ENCODE results near the gene SLC26A1.
"Not testable (repeated sequence)": the region's sequence is repeated elsewhere in the genome, so short reads cannot be mapped to it uniquely, and the experiment has no call there.

SLC26A1 gene

GRCh38 chr4:1012034-1012739 lies 19.0 kb upstream of the SLC26A1 start:
- DNase-seq = peak in 3 of 6 experiments; percentile 22 to 38 (median 38)

DNA sequence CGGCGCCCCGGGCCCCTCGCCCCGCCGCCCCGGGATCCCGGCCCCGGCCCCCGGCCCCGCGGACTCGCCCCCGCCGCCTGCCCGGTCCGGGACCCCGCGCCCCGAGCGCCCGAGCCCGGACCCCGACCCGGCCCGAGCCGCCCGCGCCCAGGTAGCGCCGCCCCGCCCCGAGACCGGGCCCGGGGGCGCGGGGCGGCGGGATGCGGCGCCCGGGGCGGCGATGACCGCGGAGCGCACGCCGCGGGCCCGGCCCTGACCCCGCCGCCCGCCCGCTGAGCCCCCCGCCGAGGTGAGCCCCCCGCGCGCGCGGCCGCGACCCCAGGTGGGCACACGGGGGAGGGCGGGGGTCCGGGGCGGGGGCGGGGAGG lies 18.4 kb upstream of the SLC26A1 start:
- DNase-seq = no peak

DNA sequence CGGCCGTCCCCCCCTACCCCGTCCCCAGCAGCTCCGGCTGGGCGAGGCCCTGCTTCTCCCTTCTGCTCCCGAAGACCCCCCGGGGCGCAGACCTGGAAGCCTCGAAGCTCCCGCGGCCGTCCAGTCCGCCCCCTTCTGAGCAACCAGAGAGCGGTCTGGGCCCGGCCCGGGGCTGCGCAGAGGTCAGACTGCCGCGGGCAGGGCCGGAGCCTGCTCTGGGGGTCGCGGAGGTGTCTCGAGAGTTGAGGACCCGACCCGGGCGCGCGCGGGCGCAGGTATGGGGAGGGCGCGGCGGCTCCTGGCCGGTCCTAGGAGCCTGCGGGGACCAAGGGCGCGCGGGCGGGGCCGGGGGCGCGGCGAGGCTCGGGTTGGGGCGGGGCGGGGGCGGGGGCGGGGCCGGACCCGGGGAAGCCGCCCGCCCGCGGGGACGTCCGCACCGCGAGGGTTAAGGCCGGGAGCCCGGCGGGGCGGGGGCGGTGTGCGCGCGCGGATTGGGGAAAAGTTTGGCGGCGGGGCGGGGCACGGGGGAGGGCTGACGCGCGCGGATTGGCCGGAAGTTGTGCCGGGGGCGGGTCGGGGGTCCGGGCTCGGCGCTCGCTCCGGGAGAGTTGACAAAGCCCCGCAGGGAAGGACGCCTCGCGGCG lies 17.9 kb upstream of the SLC26A1 start, which contains the start of gene FGFRL1:
Gene FGFRL1 (plus strand): TSS at position 605 of the 644 bp plus-strand sequence. CDS start 860 bp downstream, outside the sequence.
- peak; percentile 74 to 87 (median 87) for DNase-seq

DNA sequence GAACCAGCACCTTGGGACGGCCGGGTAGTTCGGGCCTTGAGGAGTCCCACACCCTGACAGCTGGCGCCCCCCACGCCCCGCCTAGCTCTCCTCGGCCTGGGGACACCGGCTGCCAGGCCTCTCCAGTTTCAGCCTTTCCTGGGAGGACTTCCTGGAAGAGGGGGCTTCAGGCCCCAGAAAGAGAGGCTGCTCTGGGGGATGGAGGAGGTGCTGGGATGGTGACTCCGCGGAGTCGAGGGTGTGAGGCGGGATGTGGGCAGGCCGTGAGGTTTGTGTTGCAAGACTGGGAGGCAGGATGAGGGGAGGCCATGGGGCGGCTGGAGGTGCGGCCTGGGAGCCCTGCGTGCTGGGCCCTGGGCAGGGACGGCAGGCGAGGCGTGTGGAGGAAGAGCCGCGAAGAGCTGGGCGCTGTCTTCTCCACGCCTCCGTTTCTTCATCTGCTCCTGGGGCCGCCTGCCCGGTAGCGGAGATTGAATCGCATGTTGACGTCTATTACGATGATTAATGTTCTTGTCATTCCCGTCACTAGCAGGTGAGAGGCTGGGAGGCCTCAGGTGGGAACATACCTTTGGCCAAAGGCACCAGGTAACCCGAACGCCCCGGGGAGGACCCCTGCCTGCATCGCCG lies 17.3 kb upstream of the SLC26A1 start:
- peak; percentile 47 to 86 (median 73) for DNase-seq

DNA sequence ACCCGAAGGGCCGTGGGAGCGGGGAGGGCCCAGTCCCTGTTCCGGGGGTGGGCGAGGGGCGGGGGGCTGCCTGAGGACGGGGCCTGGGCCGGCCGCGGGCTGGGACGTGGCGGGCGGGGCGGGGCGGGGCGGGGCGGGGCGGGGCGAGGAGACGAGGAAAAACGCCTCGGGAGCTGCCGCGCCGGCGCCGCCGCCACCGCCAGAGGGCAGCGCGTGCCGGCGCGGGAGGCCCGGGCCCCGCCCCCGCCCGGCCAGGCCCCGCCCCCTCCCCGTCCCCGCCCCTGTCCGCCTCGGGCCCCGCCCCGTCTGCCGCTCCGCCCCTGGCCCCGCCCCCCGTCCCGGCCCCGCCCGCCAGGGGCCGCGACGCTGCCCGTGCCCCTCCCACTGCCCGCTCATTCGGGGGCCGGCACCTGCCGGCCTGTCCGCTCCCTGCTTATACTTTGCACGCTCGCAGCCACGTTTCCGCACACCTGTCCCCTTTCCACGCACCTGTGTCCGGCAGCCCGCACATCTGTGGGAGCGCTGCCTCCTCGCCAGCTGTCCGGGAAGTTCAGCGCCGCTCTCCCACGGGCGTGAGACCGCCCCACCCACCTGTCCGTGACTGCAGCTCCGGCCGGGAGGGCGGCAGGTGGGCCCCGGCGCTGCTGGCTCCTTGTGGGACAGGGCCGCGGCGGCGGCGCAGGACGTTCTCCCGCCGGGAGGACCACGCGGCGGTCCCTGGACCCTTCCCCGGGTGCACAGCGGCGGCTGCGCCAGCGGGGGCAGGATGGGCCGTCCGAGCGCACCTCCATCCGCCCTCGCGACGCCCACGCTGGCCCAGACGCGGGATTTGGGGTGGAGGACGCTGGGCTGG lies 16.6 kb upstream of the SLC26A1 start:
- peak; percentile 46 to 76 (median 71) for DNase-seq

DNA sequence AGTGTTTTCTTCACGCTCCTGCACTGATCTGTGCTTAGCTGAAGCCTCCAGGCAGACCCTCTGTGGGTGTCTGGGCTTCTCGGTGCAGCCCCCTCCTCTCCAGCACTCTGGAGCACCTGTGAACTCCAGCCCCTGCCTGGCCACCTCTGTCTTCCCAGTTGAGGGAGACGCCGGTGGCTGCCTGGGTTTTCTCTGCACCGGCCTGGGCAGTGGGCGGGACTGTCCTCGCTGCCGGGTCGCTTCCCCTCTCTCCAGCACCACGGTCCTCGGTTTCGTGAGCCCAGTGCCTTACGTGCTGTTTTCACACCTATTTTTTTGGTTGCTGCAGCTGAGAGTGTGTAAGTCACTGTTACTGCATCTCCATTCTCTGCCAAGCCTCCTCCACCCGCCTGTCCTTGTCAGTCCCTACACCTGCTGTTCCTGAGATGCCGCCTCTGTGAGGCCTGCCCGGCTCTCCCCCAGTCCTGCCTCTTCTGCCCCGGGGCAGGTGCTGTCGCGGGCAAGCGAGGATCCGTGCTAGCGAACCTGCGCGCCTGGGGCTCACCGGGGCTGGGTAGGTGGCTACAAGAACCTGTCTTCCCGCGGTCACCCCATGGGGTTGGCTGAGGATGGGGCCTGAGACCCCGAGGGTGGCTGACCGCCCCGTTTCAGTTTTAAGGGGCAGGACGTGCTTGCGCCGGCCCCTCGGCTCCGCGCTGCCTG lies 15.8 kb upstream of the SLC26A1 start:
- peak in 5 of 6 experiments; percentile 10 to 63 (median 41) for DNase-seq

- DNase-seq = no peak
These were observed 13.7 kb upstream of the SLC26A1 start for GRCh38 chr4:1006856-1007255.

DNA sequence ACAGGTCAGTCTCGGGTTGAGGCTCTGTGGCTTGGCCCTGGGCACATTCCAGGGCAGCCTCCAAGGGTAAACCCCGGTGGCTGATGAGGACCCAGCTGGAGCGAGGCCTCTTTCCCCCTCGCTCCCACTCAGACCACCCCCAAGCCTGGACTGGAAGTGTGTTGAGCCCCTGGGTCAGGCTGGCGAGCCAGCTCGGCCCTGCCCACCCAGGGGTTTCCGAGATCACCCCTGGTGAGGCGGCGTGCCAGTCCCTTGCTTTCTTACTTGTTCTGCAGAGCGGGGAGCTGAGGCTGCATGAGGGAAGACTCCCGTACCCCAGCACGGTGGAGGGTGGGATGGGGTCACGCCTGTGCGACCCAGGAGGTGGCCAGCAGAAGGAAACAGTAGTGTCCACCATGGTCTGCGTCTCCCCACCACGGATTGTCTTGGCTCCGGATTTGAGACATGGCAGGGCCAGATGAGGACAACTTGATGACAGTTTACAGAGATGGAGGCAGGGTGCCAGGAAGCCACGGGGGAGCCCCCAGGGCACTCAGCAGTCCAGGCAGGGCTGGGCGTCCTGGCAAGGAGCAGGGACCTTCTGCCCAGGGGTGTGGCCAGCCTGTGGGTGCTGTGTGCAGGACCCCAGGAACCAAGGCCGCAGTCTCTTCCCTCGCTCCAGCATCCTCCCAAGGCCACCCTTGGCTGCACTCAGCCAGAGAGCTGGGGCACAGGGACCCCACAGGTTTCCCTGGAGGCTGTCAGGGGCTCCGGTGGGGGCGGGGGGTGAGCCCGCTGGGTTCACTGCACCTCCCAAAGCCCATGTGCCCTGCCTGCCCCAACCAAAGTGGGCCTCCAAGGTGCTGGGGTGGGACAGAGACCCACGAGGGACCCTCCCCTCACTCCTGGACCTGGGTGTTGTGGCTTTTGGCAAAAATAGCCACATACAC lies 11.6 kb upstream of the SLC26A1 start:
- no peak for DNase-seq

GRCh38 chr4:1004071-1004418 lies 10.8 kb upstream of the SLC26A1 start:
- no peak for DNase-seq

DNA sequence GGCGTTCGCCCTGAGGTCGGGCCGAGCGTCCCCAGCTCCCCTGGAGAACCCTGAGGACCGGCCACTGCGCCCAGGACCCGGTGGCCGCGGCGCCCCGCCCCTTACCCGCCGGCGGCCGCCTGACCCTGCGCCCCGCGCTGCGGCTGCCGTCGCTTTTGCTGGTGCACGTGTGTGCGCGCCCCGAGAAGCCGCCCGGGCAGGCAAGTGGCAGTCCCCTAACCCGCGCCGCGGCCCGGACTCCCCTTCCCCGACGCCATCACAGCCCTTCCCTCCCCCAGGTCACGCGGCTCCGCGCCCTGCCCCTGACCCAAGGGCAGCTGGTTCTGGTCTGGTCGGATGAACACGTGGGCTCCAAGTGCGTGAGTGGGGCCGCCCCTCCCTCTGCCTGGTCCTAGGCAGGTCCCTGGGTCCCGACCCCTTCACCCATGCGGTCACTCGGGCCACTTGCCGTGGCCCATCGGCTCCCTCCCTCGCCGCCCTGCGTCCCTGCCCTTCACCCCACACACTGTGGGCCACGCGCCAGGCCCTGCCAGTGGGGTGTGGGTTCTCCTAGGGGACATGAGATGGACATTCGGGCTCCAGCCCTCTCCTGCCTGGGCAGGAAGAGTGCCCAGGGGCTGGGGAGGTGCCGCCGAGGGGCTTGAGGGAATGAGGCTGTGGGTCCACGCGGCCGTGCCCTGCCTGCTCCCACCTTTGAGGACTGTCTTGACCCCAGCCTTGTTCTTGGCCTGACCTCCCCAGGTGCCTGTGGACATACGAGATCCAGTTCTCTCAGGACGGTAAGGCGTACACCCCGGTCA lies 10.3 kb upstream of the SLC26A1 start:
- no peak for DNase-seq

- DNase-seq = no peak
These were observed 9.5 kb upstream of the SLC26A1 start for GRCh38 chr4:1002631-1003251.

GRCh38 chr4:1002131-1002630 lies 9.0 kb upstream of the SLC26A1 start:
- no peak for DNase-seq

- no peak for DNase-seq
These were observed 8.4 kb upstream of the SLC26A1 start for GRCh38 chr4:1001561-1002130.

DNA sequence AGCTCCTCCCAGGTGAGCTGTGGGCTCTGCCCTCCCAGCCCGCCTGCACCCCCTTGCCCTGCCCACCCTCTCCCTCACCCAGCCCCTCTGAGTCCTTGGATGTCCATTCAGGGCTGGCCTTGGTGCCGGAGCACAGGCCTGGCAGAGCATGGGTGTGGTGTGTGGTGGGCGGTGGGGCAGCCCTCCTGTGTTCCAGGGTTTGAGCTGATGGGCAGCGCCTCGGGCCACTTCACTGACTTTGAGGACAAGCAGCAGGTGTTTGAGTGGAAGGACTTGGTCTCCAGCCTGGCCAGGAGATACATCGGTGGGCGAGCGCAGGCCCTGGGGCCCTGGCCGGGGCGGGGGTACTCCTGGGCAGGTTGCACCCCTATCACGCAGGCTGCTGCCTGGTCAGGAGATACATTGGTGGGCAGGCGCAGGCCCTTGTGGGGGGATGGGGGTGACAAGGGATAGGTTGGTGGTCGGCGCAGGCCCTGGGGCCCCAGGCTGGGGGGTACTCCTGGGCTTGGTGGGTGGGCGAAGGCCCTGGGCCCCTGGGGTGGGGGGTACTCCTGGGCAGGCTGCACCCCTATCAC lies 7.6 kb upstream of the SLC26A1 start:
- no peak for DNase-seq

DNA sequence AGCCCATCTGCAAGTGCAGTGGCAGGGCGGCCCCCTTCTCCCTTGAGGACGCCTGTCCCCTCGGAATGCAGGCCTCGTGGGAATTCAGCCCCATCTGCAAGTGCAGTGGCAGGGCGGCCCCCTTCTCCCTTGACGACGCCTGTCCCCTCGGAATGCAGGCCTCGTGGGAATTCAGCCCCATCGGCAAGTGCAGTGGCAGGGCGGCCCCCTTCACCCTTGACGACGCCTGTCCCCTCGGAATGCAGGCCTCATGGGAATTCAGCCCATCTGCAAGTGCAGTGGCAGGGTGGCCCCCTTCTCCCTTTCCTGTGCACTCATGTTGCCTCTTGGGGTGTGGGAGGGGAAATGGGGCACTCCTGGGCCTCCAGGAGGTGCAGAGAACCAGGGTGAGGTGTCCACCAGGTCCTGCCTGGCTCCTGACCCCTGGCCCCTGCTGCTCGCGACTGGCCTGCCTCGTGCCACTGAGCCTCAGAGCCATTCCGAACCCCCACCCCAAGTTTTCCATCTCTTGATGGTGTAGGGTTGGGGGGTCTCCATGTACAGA lies 6.8 kb upstream of the SLC26A1 start:
- DNase-seq = no peak

DNA sequence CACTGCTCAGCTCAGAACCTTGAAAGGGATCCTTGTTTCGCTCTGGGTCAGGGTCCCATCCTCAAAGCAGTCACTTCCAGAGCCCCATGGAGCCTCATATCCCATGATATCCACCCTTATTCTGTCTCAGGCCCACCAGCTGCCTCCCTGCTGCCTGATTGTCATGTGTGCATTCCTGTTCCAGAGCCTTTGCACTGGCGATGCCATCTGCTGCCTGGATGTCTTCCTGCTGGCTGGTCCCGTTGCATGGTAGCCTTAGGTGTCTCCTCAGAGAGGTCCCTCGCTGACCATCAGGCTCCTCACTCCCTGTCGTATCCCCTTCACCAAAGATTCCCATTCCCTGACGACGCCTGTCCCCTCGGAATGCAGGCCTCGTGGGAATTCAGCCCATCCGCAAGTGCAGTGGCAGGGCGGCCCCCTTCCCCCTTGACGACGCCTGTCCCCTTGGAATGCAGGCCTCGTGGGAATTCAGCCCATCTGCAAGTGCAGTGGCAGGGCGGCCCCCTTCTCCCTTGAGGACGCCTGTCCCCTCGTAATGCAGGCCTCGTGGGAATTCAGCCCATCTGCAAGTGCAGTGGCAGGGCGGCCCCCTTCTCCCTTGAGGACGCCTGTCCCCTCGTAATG lies 6.1 kb upstream of the SLC26A1 start:
- not testable (repeated sequence) for DNase-seq

DNA sequence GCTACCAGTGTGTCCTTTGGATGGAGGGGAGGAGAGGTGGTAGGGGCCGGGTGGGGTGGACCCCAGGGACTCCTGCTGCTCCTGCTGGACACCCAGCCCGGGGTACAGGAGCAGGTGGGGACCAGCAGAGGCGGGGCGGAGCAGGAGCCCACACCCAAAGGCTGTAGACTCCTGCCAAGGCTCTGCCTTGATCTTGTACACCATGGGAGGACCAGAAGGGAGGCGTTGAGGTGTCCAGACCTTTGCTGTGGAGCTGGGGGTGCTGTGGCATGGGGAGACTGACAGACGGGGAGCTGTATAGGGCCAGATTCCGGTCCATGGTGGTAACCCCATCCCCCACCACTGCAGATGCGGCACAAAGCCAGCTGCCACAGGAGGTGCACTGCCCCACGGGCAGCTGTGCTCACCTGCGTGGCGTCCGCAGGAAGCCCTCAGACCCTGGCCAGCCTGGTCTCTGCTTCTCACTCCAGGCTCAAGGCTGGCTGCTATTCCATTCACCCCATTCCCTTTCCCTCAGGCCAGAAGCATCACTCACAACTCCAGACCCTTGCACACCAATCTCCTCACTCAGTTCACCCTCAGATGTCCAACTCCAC lies 5.0 kb upstream of the SLC26A1 start:
- DNase-seq = no peak

All from stimulated activated naive CD4-positive, alpha-beta T cell (primary cell).